Gastrocnemius medialis (tissue), 4 donors: ENCODE data around the gene PNMA8C. TPM values are rescaled to one million over a fixed set of nuclear protein-coding genes. Genes with fewer than 3 reads are reported as not detected.
A peak's percentile ranks its signal among the peaks of the same experiment; 100 is the strongest.

ENCODE experiments used
- ATAC-seq, 2 donors: fragments of 150-250 bp; one replicate each; pipeline ENCODE4 v1.9.1; 2016
- DNase-seq, 2 donors: peaks; one replicate each; pipeline ENCODE4 v3.0.0-alpha.2; 2019
- H3K27ac ChIP-seq, 4 donors: fragments of 200-600 bp; sonication (generic); 1 replicate in 1 of 4; 2 replicates in 3 of 4; pipeline ENCODE4 v1.5.1; 2016 to 2018; ENCODE audit warnings: mild to moderate bottlenecking in 2 of 4, moderate library complexity in 1 of 4
- H3K27me3 ChIP-seq, 3 donors: fragments of 200-600 bp; sonication (generic) in 2 of 3; 1 replicate in 1 of 3; 2 replicates in 2 of 3; pipeline versions ENCODE4 v1.5.1 to v1.6.0; 2016 to 2019; ENCODE audit warnings: mild to moderate bottlenecking in 1 of 3, moderate library complexity in 1 of 3
- H3K36me3 ChIP-seq, 2 donors: fragments of 200-600 bp; sonication (generic) in 1 of 2; one replicate each; pipeline ENCODE4 v1.5.1; 2017 to 2018
- H3K4me1 ChIP-seq, 2 donors: fragments of 200-600 bp; sonication (generic) in 1 of 2; one replicate each; pipeline ENCODE4 v1.5.1; 2016 to 2017; ENCODE audit warnings: mild to moderate bottlenecking in 2 of 2
- H3K4me3 ChIP-seq, 4 donors: fragments of 200-600 bp; sonication (generic) in 3 of 4; 1 replicate in 1 of 4; 2 replicates in 3 of 4; pipeline ENCODE4 v1.5.1; 2016 to 2019; ENCODE audit warnings: mild to moderate bottlenecking in 2 of 4
- H3K9me3 ChIP-seq, 3 donors: fragments of 200-600 bp; sonication (generic) in 2 of 3; 1 replicate in 1 of 3; 2 replicates in 2 of 3; pipeline ENCODE4 v1.5.1; 2016 to 2019
- POLR2A ChIP-seq, 2 donors: fragments of 450-650 bp; IDR thresholded peaks; one replicate each; pipeline ENCODE4 v1.6.1; 2017; ENCODE audit warnings: antibody characterized with exemption in 2 of 2, mild to moderate bottlenecking in 2 of 2, moderate library complexity in 2 of 2
- in situ Hi-C, 4 donors: fragments of 200-750 bp; cut with MboI; loops; one replicate each; pipeline versions ENCODE4 v1.15.0 to v1.8.0; 2017; ENCODE audit warnings: low sequenced_read_pairs in 4 of 4
- intact Hi-C: fragments of 100-400 bp; cut with DNase I; formaldehyde crosslinking; loops from one replicate; pipeline ENCODE4 v1.15.1; 2023; ENCODE audit warnings: low total_unique reads
- total RNA-seq, 4 donors: library from RNA; depleted of rRNA; stranded (reverse); fragments of >200 nt; gene quantifications; one replicate each; pipeline versions ENCODE4 v1.1.0 to v1.2.3, GENCODE V29; 2016
- TF ChIP-seq, protein P1 (sequence below), 5 experiments: fragments of 450-650 bp in 3 of 5; fragments of 200-600 bp in 2 of 5; sonication (generic) in 2 of 5; IDR thresholded peaks in 4 of 5; conservative IDR thresholded peaks in 1 of 5; 1 replicate in 4 of 5; 2 replicates in 1 of 5; pipeline ENCODE4 v1.5.1; 2016 to 2019; ENCODE audit warnings: antibody characterized with exemption in 5 of 5, mild to moderate bottlenecking in 3 of 5, moderate library complexity in 3 of 5

Gene PNMA8C
- total RNA-seq, 4 donors from 2014 or later = not detected

DNA sequence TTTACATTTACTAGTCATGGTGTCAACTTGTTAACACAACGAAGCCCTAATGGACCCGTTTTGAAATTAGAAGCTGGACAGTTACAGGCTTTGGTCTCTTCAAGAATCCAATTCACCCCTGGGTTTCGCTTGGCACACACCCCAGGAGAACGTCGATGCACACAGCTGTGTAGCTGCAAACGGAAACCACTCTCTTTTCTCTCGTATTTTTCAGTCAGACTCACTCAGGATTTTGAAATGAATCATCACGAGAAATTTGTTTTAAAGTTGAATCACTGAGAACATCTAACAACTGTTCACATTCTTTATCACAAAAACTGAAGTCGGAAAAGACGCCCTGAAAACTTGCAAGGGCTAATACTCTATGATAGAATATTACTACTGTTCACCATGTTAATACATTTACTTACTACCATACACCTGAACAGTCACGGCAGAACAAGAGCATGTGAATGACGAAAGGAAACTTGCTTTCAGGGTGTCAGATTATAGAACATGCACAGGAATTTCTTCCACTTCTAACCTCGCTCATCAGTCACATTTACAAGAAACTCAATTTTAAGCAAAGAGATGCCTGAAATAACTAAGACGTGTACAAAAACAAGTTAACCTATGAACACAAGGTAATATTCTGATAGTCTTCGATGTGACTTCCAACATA, 37.9 kb upstream of the PNMA8C start:
- no peak for DNase-seq
- in situ Hi-C loops (no loop called here), intact Hi-C loops (no loop called here)
- Histone ChIP-seq H3K4me1 (peaks cover 0 to 3% of the 10 kb centered on the region in 2 donors), H3K9me3 (no peaks in the 10 kb centered on the region), H3K36me3 (no peaks in the 10 kb centered on the region), H3K27ac (peak overlapping the region in 1 of 4 donors; percentile 29), H3K27me3 (peaks cover 0 to 5% (median 0%) of the 10 kb centered on the region in 3 donors), H3K4me3 (no peak overlapping the region)
- no peak for ATAC-seq
- TF ChIP-seq, protein P1, sequence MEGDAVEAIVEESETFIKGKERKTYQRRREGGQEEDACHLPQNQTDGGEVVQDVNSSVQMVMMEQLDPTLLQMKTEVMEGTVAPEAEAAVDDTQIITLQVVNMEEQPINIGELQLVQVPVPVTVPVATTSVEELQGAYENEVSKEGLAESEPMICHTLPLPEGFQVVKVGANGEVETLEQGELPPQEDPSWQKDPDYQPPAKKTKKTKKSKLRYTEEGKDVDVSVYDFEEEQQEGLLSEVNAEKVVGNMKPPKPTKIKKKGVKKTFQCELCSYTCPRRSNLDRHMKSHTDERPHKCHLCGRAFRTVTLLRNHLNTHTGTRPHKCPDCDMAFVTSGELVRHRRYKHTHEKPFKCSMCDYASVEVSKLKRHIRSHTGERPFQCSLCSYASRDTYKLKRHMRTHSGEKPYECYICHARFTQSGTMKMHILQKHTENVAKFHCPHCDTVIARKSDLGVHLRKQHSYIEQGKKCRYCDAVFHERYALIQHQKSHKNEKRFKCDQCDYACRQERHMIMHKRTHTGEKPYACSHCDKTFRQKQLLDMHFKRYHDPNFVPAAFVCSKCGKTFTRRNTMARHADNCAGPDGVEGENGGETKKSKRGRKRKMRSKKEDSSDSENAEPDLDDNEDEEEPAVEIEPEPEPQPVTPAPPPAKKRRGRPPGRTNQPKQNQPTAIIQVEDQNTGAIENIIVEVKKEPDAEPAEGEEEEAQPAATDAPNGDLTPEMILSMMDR (IDR thresholded peaks at IDR 0.05 in 4 of 5, conservative IDR thresholded peaks at IDR 0.05 in 1 of 5) = no peak
- TF ChIP-seq POLR2A (IDR thresholded peaks at IDR 0.05) = no peak

DNA sequence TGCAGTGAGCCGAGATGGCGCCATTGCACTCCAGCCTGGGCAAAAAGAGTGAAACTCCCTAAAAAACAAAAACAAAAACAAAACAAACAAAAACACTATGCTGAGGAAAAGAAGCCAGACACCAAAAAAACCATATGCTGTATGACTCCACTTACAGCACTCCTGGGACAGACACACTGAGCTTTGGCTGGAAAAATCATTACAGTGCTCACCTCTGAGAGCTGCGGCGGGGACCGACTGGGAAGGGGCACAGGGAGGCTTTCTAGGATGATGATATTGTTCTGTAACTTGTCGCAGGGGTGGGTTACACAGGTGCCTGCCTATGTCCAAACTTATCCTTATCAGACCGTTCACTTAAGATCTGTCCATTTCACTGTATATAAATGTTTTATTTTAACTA, 34.8 kb upstream of the PNMA8C start:
- Histone ChIP-seq H3K4me1 (no peaks in the 10 kb centered on the region), H3K4me3 (no peak overlapping the region), H3K27me3 (no peaks in the 10 kb centered on the region), H3K9me3 (no peaks in the 10 kb centered on the region), H3K27ac (no peak overlapping the region), H3K36me3 (no peaks in the 10 kb centered on the region)
- ATAC-seq (no peak), DNase-seq (no peak)
- TF ChIP-seq, protein P1 (IDR thresholded peaks at IDR 0.05 in 4 of 5, conservative IDR thresholded peaks at IDR 0.05 in 1 of 5) = no peak
- TF ChIP-seq POLR2A (IDR thresholded peaks at IDR 0.05) = no peak
- in situ Hi-C loops = no loop called here
- intact Hi-C loops = no loop called here

DNA sequence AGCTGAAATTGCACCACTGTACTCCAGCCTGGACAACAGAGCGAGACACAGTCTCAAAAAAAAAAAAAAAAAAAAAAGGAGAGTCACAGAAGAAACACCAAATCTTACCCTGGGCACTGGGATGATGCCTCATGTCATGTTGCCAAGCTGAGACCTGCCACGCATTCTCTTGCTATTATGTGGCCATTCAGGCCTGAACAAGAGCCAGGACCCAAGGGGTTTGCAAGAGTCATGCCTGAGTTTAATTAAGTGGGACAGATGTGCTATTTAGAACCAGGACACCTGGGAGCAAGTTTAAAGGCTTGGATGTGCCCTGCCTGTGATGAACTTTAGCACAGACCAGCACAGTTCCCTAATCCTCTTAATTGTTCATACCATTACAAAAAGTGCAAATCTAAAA, 32.8 kb upstream of the PNMA8C start:
- Histone ChIP-seq H3K27me3 (no peaks in the 10 kb centered on the region), H3K27ac (no peak overlapping the region), H3K36me3 (no peaks in the 10 kb centered on the region), H3K4me1 (no peaks in the 10 kb centered on the region), H3K9me3 (no peaks in the 10 kb centered on the region), H3K4me3 (no peak overlapping the region)
- TF ChIP-seq, protein P1 (IDR thresholded peaks at IDR 0.05 in 4 of 5, conservative IDR thresholded peaks at IDR 0.05 in 1 of 5) = no peak
- no peak for TF ChIP-seq POLR2A (IDR thresholded peaks at IDR 0.05)
- DNase-seq (no peak), ATAC-seq (no peak)
- intact Hi-C loops (no loop called here), in situ Hi-C loops (no loop called here)

- in situ Hi-C loops = no loop called here
Observed at GRCh38 chr19:46460981-46461380, 32.2 kb upstream of the PNMA8C start.

More at GRCh38 chr19:46460981-46461380, 32.2 kb upstream of the PNMA8C start:
- TF ChIP-seq, protein P1 (IDR thresholded peaks at IDR 0.05 in 4 of 5, conservative IDR thresholded peaks at IDR 0.05 in 1 of 5) = no peak
- no peak for TF ChIP-seq POLR2A (IDR thresholded peaks at IDR 0.05)
- Histone ChIP-seq H3K36me3 (no peaks in the 10 kb centered on the region), H3K27ac (no peak overlapping the region), H3K27me3 (no peaks in the 10 kb centered on the region), H3K4me1 (no peaks in the 10 kb centered on the region), H3K9me3 (no peaks in the 10 kb centered on the region), H3K4me3 (no peak overlapping the region)
- DNase-seq = no peak
- intact Hi-C loops = no loop called here
- ATAC-seq = no peak
